CD4-positive, alpha-beta T cell treated with Interleukin-10 for 1 hour (primary cell): ENCODE results near the gene STARD3.
A peak's percentile ranks its signal among the peaks of the same experiment; 100 is the strongest.

Source experiments
- DNase-seq: peaks from one replicate; pipeline ENCODE4 v3.0.0-alpha.2; 2020

STARD3 gene

DNA sequence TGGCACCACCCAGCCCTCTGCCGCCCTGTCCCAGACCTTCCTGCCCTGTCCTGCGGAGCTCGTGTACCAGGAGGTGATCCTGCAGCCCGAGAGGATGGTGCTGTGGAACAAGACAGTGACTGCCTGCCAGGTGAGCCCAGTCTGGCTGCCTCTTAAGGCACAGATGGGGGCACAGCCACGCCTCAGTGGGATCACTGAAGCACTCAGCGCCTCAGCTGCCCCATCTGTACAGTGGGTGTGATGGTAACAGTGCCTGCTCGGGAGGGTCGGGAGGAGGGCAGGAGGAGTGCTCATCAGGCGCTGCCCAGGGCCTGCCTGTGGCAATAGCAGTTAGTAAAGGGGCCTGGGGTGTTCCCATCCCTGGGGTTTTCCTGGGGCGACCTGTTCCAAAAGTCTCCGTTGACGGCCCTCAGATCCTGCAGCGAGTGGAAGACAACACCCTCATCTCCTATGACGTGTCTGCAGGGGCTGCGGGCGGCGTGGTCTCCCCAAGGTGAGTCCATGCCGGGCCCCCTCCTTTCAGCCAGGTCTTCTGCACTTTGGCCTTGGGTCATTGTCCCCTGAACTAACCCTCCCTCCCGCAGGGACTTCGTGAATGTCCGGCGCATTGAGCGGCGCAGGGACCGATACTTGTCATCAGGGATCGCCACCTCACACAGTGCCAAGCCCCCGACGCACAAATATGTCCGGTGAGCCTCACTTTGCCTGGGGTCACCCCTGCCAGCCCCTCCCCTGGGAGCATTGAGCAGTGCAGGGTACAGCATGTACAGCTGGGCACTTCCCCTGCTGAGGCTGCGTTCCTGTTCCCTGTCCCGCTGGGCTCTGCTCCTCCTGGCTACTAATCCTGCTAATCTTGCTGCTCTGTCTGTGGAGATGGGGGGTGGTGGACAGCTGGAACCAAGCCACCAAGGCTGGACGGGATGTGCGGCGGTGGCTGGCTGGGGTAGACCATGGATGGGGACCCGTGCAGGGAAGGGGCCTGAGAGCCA lies 23.7 kb downstream of the STARD3 start:
- DNase-seq = no peak

DNA sequence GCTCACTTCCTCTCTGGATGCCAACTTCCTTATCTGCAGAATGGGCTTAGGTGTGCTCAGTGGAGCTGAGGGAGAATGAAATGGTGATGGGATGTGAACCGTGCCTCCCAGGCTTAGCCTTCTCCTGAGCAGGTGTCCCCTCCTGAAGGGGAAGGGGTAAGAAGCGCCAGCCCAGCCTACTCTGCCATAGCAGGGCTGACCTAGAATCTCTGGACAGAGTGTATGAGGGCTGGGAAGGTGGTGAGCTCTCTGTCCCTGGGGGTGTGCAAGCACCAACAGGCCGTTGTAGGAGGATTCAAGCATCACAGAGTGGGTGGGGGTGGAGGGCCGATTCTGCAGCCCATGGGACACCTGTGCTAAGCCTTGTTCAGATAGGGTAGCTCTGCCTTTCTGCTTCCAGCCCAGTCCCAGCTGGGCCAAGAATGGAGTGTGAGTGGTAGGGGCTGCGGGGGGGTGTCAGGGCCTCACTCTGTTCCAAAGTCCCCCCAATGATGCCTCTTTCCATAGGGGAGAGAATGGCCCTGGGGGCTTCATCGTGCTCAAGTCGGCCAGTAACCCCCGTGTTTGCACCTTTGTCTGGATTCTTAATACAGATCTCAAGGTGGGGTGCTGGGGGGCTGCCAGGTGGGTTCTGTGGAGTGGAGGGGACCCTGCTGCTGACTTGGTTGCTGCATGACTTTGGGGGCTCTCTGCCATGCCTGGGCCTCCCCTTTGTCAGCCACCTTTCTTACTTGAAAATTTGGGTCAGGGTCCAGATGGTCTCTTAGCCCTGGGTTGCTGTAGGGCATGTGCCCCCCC lies 25.0 kb downstream of the STARD3 start:
- no peak for DNase-seq

DNA sequence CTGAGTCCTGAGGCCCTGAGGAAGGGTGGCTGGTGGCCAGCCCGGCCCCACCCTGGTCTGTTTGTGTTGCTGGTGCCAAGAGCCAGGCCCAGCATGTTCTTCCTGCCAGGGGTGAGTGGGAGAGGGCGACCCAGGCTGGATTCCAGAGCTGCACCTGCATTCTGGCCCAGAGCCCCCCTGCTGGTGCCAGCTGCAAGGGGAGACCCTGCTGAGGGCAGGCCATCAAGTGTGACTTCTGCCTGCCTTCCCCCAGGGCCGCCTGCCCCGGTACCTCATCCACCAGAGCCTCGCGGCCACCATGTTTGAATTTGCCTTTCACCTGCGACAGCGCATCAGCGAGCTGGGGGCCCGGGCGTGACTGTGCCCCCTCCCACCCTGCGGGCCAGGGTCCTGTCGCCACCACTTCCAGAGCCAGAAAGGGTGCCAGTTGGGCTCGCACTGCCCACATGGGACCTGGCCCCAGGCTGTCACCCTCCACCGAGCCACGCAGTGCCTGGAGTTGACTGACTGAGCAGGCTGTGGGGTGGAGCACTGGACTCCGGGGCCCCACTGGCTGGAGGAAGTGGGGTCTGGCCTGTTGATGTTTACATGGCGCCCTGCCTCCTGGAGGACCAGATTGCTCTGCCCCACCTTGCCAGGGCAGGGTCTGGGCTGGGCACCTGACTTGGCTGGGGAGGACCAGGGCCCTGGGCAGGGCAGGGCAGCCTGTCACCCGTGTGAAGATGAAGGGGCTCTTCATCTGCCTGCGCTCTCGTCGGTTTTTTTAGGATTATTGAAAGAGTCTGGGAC lies 25.8 kb downstream of the STARD3 start:
- DNase-seq = no peak

DNA sequence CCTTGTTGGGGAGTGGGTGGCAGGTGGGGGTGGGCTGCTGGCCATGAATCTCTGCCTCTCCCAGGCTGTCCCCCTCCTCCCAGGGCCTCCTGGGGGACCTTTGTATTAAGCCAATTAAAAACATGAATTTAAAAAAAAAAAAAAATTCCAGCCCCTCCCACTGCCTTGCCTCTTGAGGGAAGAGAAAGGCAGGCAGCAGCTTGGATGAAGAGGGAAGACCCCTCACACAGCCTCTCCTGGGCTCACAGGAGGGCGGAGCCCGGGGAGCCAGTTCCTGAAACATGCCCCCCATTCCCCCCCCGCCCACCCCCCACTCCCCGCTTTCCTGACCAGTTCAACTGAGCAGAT lies 26.4 kb downstream of the STARD3 start:
- DNase-seq = no peak

DNA sequence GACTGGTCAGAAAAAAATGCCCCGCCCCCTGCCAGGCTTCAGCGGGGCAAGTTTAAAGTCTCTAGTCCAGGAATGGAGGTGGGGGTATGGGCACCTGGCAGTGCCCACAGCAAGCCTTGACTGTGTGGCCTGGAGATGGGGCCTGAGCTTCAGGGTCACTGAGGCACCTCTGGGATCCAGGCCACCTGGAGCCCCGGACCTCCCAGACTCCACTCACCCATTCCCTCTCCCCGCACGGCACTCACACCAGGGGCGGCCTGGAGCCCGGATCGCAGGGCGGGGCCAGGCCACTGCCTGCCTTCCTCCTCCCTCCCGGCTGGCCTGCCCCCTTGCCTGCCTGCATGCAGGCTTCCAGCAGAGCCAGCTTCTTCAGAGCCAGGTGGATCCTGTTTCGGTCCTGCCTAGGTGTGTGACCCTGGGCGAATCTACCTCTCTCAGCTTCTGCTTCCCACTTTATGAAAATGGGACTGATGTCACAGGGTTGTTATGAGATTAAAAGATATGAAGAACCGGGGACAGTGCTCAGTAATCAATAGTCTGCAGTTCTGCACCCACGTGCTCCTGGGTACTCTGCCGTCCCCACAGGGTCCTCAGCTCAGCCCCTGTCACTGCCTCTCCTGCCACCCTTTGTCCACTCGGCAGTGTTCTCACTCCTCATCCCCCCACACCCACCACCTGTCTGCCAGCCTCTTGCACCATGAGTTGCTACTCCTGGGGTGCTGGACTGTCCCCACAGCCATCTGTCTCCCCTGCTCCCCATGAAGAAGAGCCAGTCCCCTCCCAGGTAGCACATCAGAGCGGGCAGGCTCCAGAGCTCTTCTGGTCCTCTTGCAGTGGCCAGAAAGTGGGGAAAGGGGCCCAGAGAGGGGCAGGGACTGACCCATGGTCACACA lies 27.0 kb downstream of the STARD3 start:
- no peak for DNase-seq

DNA sequence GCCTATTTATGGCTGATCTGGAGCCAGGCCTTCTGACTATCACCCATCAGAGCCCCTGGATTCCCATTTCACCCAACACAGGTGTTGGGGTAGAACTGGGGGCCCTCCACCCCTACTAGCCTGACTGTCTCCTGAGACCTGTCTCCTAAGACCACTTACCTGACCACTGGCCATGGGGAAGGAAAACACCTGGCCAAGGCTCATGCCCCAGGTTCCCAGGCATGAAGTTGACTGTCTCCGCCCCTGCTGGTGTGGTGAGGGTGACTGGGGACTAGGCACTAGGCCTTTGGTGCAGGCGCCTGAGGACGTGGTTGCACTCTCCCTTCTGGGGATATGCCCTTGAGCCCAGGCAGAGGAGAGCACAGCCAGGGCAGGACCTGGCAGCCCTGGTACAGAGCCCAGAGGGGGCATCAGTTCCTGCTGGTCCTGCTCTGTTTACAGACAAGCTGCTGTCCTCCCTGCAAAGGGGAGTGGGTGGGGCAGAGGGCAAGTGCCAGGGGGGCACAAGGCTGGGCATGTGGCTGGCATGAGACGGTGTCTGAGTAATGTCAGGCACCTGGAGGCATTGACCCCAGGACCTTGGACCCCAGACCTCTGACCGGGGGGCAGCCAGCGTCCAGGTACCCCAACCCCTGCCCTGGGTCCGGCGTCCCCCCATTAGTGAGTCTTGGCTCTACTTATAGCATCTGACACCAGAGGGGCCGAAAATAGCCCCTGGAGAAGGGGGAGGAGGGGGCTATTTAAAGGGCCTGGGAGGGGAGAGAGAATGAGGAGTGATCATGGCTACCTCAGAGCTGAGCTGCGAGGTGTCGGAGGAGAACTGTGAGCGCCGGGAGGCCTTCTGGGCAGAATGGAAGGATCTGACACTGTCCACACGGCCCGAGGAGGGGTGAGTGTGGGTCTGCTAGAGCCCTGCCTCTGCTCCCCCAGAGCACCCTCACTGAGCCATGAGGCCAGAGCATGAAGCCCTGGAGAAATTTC lies 27.9 kb downstream of the STARD3 start, which contains the start of gene TCAP:
Gene TCAP (plus strand): TSS at position 769 of the 981 bp plus-strand sequence. CDS start 11 bp downstream, at position 780.
- DNase-seq = no peak

DNA sequence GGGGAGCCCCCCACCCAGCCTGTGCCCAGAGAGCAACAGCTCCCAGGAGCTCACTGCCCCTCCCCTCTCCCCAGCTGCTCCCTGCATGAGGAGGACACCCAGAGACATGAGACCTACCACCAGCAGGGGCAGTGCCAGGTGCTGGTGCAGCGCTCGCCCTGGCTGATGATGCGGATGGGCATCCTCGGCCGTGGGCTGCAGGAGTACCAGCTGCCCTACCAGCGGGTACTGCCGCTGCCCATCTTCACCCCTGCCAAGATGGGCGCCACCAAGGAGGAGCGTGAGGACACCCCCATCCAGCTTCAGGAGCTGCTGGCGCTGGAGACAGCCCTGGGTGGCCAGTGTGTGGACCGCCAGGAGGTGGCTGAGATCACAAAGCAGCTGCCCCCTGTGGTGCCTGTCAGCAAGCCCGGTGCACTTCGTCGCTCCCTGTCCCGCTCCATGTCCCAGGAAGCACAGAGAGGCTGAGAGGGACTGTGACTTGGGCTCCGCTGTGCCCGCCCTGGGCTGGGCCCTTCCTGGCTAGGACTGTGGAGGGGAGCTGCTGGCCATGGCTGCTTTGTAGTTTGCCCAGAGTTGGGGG lies 28.8 kb downstream of the STARD3 start:
- DNase-seq = no peak

DNA sequence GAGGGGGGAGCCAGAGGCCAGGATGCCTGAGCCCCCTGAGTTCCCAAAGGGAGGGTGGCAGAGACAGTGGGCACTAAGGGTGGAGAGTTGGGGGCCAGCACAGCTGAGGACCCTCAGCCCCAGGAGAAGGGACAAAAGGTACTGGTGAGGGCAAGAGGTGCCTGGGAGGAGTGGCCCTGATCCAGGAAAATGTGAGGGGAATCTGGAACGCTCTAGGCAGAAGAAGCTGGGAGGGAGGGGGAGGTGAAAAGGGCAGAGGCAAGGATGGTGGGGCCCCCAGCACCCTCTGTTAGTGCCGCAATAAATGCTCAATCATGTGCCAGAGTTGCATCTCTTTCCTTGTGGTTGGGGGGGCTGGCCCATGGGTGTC lies 29.3 kb downstream of the STARD3 start:
- DNase-seq = no peak

DNA sequence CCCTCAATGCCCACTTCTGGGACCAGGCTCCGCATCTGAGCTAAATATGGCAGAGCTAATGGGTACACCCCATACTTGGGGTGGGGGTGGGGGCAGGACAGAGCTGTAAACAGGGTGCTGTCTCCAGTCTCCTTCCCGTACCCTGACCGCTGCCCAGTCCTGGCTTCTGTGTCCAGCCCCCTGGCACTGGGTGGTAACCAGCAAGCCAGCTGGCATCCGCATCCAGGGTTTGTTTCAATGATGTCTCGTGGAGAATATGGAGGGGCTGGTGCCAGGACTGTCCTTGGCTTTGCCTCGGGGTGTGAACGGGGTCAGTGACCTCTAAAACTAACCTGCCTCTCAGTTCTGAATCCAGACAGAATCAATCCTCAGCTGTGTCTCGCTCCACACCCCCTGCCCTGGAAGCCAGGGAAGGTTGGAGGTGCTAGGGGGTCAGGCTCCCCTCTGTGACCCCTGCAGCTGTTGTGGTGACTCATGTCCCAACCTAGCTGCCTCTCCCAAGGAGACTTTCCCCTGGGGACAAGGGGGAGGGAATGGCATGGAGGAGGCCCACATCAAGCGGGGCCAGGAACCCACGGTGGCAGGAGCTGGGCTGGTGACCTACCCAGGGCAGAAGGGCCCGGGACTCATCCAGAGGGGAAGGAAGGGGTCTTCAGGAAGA lies 29.8 kb downstream of the STARD3 start:
- no peak for DNase-seq

DNA sequence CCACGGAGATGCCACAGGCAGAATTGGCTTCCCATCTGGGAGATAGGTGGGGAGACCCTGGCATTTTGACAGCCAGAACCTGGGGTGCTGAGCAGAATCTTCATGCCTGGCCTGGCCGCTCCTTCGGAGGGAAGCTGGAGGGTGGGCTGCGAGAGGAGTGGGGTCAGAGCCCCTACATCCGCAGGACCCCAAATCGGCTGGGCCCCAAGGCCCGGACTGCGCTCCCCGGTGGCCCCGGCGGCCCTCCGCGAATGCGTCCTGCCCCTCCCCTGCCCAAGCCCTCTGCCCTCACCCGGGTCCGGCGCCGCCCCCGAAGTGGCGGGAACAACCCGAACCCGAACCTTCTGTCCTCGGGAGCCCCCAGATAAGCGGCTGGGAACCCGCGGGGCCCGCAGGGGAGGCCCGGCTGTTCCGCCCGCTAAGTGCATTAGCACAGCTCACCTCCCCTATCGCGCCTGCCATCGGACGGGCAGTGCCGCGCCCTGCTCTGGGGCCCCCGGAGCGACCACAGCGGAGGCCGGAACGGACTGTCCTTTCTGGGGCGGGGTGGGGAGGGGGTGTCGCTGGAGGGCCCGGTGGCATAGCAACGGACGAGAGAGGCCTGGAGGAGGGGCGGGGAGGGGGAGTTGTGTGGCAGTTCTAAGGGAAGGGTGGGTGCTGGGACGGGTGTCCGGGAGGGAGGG lies 30.5 kb downstream of the STARD3 start:
- no peak for DNase-seq

DNA sequence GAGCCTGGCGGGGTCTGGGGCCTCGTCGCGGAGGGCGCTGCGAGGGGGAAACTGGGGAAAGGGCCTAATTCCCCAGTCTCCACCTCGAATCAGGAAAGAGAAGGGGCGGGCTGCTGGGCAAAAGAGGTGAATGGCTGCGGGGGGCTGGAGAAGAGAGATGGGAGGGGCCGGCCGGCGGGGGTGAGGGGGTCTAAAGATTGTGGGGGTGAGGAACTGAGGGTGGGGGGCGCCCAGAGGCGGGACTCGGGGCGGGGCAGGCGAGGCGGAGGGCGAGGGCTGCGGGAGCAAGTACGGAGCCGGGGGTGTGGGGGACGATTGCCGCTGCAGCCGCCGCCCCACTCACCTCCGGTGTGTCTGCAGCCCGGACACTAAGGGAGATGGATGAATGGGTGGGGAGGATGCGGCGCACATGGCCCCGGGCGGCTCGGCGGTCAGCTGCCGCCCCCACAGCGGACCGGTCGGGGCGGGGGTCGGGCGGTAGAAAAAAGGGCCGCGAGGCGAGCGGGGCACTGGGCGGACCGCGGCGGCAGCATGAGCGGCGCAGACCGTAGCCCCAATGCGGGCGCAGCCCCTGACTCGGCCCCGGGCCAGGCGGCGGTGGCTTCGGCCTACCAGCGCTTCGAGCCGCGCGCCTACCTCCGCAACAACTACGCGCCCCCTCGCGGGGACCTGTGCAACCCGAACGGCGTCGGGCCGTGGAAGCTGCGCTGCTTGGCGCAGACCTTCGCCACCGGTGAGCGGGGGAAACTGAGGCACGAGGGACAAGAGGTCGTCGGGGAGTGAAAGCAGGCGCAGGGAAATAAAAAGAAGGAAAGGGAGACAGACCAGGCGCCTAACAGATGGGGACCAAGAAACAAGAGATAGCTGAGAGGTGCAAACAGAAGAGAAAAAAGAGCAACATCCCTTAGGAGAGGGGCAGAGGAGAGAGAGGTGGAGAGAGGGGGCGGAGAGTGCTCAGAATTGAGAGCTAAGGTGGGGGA lies 31.3 kb downstream of the STARD3 start, which contains the start of gene PNMT:
Gene PNMT (plus strand): TSS at position 509 of the 980 bp plus-strand sequence. CDS start 23 bp downstream, at position 532.
- peak; percentile 69 for DNase-seq

DNA sequence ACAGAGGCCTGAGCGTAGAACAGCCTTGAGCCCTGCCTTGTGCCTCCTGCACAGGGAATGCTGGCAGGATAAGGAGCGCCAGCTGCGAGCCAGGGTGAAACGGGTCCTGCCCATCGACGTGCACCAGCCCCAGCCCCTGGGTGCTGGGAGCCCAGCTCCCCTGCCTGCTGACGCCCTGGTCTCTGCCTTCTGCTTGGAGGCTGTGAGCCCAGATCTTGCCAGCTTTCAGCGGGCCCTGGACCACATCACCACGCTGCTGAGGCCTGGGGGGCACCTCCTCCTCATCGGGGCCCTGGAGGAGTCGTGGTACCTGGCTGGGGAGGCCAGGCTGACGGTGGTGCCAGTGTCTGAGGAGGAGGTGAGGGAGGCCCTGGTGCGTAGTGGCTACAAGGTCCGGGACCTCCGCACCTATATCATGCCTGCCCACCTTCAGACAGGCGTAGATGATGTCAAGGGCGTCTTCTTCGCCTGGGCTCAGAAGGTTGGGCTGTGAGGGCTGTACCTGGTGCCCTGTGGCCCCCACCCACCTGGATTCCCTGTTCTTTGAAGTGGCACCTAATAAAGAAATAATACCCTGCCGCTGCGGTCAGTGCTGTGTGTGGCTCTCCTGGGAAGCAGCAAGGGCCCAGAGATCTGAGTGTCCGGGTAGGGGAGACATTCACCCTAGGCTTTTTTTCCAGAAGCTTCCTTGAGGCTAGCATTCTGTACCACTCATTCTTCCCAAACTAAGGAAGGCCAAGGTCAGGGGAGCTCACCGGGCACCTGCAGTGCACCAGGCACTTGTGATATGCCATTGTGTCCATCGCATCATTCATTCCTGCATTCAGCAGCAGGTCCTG lies 33.2 kb downstream of the STARD3 start:
- DNase-seq = no peak

DNA sequence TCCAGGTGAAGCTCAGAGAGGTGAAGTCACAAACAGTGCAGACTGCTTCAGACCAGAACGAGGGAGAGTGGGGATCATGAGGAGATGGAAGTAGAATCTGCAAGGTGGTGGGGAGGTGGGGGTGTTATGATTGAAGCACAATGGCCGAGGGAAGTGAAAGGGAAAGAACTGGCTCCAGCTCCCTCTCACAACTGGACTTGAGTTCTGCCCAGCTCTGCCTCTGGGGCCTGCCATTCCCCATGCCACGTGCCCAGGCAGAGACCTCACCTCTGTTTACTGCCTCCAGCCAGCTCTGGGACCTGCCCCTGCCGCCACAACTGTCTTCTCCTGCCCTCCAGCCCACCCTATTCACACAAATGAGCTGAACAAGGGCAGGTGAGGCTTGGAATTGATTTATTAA lies 33.8 kb downstream of the STARD3 start:
- no peak for DNase-seq

DNA sequence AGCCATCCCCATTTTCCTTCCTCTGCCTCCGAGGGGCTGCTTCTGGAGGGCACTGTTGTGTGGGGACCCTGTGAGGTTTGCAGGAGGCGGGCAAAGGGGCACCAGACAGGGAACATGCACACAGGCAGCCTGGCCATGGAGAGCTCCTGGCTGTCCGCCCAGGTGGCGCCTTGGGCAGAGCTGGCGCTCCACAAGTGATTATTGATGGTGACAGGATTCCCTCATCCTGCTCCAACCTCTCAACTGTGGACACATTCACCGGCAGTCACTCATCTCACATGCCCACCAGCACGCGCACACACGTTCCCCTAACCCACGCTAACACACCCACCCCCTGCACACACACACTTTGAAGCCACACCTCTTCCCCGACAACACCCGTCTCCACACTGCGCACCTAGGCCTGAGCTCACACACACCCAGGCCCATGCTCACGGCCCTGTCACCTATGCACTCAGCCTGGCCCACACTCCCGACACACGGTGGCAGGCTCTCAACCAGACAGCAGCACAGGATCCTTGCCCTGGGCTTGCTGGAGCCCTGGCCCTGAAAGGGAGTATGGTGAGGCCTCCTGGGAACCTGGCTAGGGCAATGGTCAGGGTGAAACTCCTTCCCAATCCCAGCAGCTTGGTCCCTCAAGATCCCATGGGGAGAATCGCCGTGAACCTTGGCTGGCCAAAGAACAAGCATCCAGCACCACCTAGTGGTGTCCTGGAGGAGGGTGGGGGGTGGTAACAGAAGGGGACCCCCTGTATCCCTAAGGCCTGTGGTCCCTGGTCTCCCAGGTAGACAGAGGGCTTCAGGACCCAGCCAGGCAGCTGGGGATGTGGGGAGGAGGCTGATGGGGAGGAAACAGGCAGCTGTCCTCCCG lies 34.9 kb downstream of the STARD3 start:
- no peak for DNase-seq

DNA sequence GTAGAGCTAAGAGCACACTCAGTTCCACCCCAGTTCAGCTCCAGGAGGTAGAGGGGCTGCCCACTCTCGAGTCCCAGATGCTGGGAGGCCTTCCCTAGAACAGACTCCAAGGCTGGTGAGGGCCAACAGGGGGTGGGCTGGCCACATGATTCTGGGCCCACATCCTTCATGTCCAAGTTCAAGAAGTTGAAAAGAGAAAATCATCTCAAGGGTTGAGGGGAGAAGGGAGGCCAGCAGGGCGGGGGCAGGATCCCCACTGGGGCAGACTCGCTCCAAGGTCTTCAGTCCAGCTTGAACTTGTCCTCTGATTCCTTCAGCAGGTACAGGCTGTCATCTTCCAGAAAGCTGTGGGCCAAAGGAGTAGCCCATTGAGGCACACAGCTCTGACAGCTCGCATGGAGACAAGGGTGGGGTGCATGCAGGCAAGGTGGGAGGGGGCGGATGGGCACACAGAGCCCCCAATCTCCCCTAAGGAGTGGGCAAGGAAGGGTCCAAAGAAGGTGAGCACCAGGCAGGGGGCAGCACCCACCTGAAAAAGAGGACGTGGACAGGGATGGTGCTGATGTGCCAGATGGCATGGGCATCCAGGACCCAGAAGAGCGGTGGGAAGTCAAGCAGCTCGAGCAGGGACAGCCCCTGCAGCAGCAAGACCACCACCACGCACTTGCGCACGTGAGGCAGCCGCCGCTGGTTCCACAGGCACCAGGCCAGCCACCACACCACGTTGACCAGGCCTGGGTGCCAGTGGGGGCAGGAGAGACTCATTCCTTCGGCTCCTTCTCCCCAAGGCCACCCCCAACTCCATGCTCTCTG lies 35.8 kb downstream of the STARD3 start:
- DNase-seq = no peak
